Measurements from ENCODE around the gene TRAF4.
"Not testable (repeated sequence)": the region's sequence is repeated elsewhere in the genome, so short reads cannot be mapped to it uniquely, and the experiment has no call there.

TRAF4 gene

DNA sequence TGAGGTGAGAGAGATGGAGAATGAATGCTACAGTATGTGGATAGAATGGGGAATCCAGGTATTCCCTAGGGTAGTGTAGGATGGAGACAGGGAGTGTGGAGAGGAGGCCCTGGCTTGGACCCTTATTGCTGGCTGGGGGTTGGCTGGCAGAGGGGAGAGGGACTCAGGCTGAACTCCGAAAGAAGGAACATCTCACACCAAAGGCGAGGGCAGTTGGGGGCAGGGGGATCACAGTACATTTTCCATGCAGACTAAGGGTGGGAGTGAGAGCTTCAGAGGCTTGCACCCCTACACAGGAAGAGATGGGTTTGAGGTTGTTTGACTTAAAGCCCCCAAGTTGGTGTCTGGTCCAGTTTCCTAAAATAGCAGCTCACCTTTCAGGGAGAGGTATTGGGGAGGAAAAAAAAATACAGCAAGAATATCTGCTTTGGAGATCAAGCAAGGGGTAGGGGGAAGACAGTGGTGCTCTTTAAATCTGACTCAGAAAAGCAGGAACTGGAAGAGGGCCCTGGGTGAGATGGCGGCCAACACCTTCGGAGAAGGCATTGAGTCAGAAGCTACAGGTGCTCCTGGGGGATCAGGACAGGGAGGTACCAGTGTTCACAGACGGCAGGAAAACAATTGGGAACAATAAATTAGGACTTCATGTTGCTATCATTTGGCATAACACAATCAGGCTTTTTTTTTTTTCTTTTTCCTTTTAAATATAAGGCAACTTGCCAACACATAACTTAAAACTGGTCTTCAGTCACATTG is 12.4 kb downstream of the TRAF4 start:
- CTCF ChIA-PET = interaction anchor here (0.6 kb wide), 1 partner anchor 30 kb away, joined by 3 read pairs; the partner anchor contains the start of gene TLCD1
- H3K4me1 Mint-ChIP-seq = peaks cover 4% of the 10 kb centered on the region
- peak overlapping the region; percentile 42 for H3K27ac Mint-ChIP-seq
- no peak for DNase-seq
- H3K36me3 Mint-ChIP-seq = peaks cover 31% of the 10 kb centered on the region
- no peak overlapping the region for H3K4me3 Mint-ChIP-seq
- H3K9me3 Mint-ChIP-seq = no peaks in the 10 kb centered on the region
- no peaks in the 10 kb centered on the region for H3K27me3 Mint-ChIP-seq

DNA sequence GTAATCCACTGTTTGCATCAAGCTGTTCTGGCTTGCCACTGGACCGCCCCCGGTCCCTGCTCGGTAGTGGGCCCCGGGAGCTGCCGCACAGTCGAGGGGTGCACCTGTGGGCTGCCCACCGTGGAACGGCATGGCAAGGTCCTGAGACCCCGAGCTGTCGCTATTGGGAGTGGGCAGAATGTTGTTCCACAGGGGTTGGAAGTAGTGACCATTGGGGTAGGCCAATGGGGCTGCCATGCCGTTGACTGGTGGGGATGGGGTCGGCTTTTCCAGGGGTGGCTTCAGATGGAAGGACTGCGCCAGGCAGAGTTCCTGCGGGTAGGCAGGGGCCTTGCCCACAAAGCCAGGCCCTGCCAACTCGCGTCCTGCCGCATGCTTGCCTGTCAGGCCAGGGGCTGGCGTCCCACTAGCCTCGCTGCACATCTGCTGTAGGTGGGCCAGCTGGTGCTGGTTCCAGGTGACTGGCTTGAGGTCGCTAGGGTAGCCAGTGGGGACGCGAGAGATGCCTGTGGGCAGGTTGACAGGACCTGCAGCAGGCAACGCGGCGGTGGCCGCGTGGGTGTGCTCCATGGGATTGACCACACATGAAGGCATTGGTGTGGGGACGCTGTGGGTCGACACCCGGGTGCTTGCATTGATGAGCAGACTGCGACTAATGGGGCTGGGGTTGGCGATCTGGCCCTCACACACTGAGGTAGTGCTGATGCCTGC is 14.8 kb downstream of the TRAF4 start:
- Mint-ChIP-seq H3K36me3 (peaks cover 27% of the 10 kb centered on the region), H3K4me3 (no peak overlapping the region), H3K27me3 (no peaks in the 10 kb centered on the region), H3K4me1 (peaks cover 4% of the 10 kb centered on the region), H3K9me3 (no peaks in the 10 kb centered on the region), H3K27ac (no peak overlapping the region)
- DNase-seq = no peak
- CTCF ChIA-PET = no interaction called here

DNA sequence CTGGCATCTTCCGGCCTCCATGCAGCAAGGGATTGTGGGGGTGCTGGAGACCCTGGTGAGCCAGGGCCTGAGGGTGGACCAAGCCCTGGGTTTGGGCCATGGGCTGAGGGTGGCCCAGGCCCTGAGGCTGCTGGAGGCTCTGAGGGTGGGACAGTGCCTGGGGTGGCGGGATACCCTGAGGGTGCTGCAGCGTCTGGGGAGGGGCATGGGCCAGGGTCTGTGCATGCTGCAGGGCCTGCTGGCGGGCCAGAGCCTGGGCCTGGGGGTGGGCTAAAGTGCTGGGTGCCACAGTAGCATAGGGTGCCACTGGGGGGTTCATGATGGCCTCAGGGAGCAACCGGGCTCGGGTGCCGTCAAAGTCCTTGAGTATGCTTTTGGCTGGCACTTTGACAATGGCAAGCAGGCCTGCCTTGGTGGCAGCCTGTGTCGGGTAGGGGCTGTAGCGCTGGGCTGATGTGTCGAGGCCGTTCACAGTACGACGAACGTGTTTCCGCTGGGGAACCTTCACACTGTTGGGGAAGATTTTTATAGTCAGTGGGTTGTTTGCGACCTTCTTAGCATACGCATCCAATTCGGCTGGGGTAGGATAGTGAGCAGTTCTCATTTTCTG is 15.6 kb downstream of the TRAF4 start:
- CTCF ChIA-PET = interaction anchor here (6.4 kb wide), 1 partner anchor 8 kb away, joined by 58 read pairs; no protein-coding TSS in a partner anchor
- Mint-ChIP-seq H3K27me3 (no peaks in the 10 kb centered on the region), H3K4me3 (no peak overlapping the region), H3K36me3 (peaks cover 29% of the 10 kb centered on the region), H3K4me1 (peaks cover 8% of the 10 kb centered on the region), H3K9me3 (no peaks in the 10 kb centered on the region), H3K27ac (no peak overlapping the region)
- DNase-seq = no peak

DNA sequence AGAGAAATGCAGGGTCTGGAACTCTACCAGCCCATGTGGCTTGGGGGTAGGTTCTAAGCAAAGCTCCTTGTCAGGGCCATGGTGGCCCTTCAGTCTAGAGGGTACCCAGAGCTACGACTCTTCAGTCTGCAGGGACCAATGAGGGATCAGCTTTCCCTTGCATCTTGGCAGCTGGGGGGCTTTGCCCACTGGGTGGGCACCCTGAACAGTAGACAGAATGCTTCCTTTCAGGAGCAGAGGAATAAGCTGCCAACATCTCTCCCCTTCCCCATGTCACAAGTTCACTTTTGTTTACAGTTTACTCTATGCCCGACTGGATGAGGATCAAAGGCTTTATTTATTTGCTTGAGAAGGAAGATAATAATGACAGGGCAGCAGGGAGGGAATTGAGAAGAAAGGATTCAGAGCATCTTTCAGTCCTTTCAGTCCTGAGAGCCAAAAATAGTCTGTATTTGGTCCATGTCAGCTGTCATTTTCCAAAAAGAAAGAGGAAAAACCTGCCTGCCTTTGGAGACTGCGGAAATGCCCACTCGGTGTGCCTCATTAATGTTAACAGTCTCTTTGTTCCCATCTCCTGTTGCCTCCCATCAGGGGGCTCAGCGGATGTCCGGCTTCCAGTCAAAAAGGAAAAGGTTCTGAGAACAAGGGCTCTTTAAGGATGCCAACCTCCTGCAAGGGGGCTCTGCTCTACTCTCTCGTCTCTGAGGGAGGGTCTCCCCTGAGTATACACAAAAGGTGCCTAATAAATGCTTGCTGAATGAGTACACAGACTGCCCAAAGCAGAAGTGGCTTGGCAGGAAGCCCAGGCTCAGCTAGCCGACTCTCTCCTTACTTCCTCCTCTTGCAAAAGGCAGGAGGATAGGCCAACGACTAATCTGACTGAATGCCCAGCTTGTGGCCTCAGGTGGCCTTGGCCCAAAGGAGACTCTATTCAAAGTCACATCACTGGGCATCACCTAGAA is 17.1 kb downstream of the TRAF4 start:
- Mint-ChIP-seq H3K27ac (no peak overlapping the region), H3K36me3 (peaks cover 30% of the 10 kb centered on the region), H3K9me3 (no peaks in the 10 kb centered on the region), H3K4me1 (peaks cover 8% of the 10 kb centered on the region), H3K4me3 (no peak overlapping the region), H3K27me3 (no peaks in the 10 kb centered on the region)
- CTCF ChIA-PET = interaction anchor here (0.6 to 6.4 kb wide), 8 partner anchors 10 to 156 kb away, joined by 3 to 58 read pairs (median 4); partner anchors contain the start of genes FLOT2, NEK8 and TLCD1
- no peak for DNase-seq

DNA sequence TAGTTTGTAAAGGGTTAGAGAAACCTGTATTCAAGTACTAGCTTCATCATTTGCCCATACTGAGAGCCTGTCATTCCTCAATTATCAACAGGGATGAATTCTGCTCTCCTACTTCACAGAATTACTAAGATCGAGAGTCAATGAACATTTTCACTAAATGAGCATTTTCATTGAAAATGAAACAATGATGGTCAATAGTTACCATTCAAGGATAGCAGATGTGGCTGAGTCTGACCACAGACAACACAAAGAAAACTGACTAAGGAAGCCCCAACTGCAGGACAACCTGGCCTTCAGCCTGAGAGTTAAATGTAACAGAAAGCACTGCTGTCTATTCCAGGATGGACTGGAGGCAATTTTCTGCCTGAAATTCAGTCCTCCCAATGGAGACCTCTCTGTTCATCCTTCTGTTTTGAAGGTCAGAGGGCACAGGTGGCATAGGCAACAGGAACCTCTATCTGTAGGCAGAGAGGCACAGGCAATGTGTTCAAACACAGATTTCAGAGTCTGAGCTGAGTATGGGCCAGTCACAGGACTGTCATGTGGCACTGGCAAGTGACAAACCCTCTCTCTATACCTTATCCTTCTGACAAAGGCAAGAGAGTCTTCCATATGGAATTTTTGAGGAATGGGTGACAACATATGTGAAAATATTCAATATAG is 19.5 kb downstream of the TRAF4 start:
- CTCF ChIA-PET = interaction anchor here (0.6 to 6.4 kb wide), 52 partner anchors 8 to 382 kb away, joined by 3 to 58 read pairs (median 5); partner anchors contain the start of genes DHRS13, ERAL1, FAM222B and FLOT2
- Mint-ChIP-seq H3K9me3 (no peaks in the 10 kb centered on the region), H3K27ac (no peak overlapping the region), H3K4me1 (peaks cover 12% of the 10 kb centered on the region), H3K36me3 (peaks cover 23% of the 10 kb centered on the region), H3K4me3 (no peak overlapping the region), H3K27me3 (no peaks in the 10 kb centered on the region)
- no peak for DNase-seq

DNA sequence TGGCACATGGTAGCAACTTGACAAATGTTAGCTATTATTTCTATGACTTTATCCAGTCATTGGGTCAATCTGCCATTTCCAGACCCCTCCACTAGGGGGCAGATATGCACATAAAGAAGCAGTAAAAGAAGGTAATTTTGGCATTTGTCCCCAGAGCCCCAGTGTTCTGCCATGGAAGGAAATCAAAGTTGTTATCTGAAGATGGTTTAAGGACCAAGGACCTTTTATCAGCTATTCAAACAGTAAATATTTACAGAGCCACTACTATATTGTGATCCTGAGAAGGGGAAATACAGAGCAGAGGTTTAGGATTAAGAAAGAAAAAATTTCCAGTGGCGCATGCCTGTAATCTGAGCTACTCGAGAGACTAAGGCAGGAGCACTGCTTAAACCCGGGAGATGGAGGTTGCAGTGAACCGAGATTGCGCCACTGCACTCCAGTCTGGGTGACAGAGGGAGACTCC is 20.0 kb downstream of the TRAF4 start:
- H3K9me3 Mint-ChIP-seq = no peaks in the 10 kb centered on the region
- CTCF ChIA-PET = interaction anchor here (0.6 to 6.4 kb wide), 50 partner anchors 9 to 355 kb away, joined by 3 to 58 read pairs (median 5); partner anchors contain the start of genes DHRS13, ERAL1, FAM222B and FLOT2
- H3K27ac Mint-ChIP-seq = peak overlapping the region; percentile 34
- peaks cover 12% of the 10 kb centered on the region for H3K4me1 Mint-ChIP-seq
- H3K36me3 Mint-ChIP-seq = peaks cover 18% of the 10 kb centered on the region
- no peaks in the 10 kb centered on the region for H3K27me3 Mint-ChIP-seq
- peak; percentile 87 for DNase-seq
- no peak overlapping the region for H3K4me3 Mint-ChIP-seq

DNA sequence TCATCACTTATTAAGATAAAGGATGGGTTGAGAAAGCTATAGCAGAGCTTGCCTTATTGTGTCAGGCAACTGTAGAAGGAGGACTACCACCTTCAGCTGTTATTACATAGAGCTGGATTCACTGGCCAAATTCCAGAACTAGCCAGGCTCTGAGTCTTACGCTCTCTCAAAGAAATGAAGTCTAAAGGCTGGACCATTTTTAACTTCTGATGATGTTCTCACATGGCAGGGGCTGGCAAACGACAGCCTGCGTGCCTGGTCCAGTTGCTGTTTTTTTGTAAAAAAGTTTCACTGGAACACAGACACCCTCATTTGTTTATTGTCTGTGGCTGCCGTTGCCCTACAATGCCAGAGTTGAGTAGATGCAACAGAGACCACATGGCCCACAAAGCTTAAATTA is 21.2 kb downstream of the TRAF4 start:
- Mint-ChIP-seq H3K36me3 (peaks cover 12% of the 10 kb centered on the region), H3K9me3 (no peaks in the 10 kb centered on the region), H3K4me1 (peaks cover 12% of the 10 kb centered on the region), H3K27me3 (no peaks in the 10 kb centered on the region), H3K4me3 (no peak overlapping the region), H3K27ac (no peak overlapping the region)
- CTCF ChIA-PET = interaction anchor here (0.6 to 6.4 kb wide), 21 partner anchors 10 to 557 kb away, joined by 3 to 58 read pairs (median 12); partner anchors contain the start of genes DHRS13, FAM222B, FLOT2 and NEK8
- no peak for DNase-seq

DNA sequence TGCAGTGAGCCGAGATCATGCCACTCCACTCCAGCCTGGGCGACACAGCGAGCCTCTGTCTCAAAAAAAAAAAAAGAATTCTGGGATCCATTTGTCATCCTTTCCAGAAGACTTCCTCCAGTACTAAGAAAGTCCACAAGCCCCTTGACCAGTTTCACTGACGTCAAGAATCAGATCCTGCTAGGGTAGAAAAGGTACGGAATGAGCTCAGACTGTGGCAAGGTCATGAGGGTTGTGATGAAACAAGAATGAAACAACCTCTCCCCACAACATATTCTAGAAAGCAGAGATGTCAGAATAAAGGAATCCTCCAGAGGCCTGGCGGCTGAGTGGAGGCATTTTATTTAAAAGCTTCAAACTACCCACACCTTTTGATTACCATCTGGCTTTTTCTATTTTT is 29.9 kb downstream of the TRAF4 start:
- DNase-seq = no peak
- CTCF ChIA-PET = interaction anchor here (0.8 to 3.3 kb wide), 3 partner anchors 9 to 48 kb away, joined by 4 to 23 read pairs (median 4); partner anchors contain the start of gene TLCD1
- Mint-ChIP-seq H3K9me3 (no peaks in the 10 kb centered on the region), H3K27me3 (no peaks in the 10 kb centered on the region), H3K4me3 (no peak overlapping the region), H3K36me3 (peaks cover 16% of the 10 kb centered on the region), H3K27ac (no peak overlapping the region), H3K4me1 (peaks cover 20% of the 10 kb centered on the region)

DNA sequence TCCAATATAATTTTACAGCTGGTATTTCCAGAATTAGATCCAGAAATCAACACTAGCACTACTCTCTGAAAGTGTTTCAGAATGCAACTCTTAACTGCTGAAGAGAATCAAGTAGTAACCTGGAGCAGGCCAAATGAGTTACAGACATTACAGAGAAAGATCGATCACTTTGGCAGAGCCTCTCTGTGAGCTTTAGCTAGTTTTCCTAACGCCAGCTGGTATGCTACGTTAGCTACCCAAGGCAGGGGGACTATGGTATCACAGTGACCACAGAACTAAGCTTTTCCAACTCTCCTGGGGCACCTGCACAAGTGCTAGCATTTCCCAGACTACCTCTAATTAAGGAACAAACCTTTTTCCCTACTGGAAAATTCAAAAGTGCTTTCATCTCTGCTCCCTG is 30.4 kb downstream of the TRAF4 start:
- peaks cover 24% of the 10 kb centered on the region for H3K4me1 Mint-ChIP-seq
- DNase-seq = no peak
- no peak overlapping the region for H3K4me3 Mint-ChIP-seq
- CTCF ChIA-PET = interaction anchor here (1.7 to 3.3 kb wide), 2 partner anchors 10 to 13 kb away, joined by 4 to 23 read pairs; no protein-coding TSS in a partner anchor
- peaks cover 20% of the 10 kb centered on the region for H3K36me3 Mint-ChIP-seq
- H3K27me3 Mint-ChIP-seq = no peaks in the 10 kb centered on the region
- no peaks in the 10 kb centered on the region for H3K9me3 Mint-ChIP-seq
- no peak overlapping the region for H3K27ac Mint-ChIP-seq

DNA sequence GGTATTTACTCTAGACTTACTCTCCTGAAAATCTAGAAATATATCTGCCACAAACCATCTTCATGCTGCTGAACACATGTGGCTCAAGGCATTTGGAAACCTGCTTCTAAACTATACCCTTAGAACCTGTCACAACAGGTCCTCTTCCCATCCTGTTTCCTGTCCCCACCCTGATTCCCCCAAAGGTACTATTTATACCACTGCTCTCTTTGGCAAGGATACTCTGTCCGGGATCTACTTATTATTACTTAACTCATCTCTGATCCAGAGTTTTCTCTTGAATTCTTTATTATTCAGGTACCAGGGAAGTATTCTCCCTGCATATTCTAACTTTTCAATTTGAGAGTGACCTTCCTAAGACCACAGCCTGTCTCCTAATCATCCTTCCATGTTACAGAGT is 33.4 kb downstream of the TRAF4 start:
- Mint-ChIP-seq H3K36me3 (peaks cover 27% of the 10 kb centered on the region), H3K4me3 (no peak overlapping the region), H3K9me3 (no peaks in the 10 kb centered on the region), H3K4me1 (peaks cover 24% of the 10 kb centered on the region), H3K27ac (peak overlapping the region; percentile 38), H3K27me3 (no peaks in the 10 kb centered on the region)
- DNase-seq = no peak
- CTCF ChIA-PET = interaction anchor here (2.0 kb wide), 1 partner anchor 13 kb away, joined by 7 read pairs; no protein-coding TSS in a partner anchor

DNA sequence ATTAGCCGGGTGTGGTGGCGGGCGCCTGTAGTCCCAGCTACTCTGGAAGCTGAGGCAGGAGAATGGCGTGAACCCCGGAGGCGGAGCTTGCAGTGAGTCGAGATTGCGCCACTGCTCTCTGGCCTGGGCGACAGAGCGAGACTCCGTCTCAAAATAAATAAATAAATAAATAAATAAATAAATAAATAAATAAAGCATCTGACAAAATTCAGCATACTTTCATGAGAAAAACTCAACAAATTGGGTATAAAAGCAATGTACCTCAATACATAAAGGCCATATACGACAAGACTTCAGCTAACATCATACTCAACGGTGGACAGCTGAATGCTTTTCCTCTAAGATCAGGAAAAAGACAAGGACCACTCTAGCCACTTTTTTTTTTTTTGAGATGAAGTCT is 35.8 kb downstream of the TRAF4 start:
- CTCF ChIA-PET, DNase-seq, H3K27me3 Mint-ChIP-seq, H3K27ac Mint-ChIP-seq, H3K4me3 Mint-ChIP-seq, H3K9me3 Mint-ChIP-seq: not testable (repeated sequence)
- H3K4me1 Mint-ChIP-seq = peaks cover 24% of the 10 kb centered on the region
- H3K36me3 Mint-ChIP-seq = peaks cover 19% of the 10 kb centered on the region

DNA sequence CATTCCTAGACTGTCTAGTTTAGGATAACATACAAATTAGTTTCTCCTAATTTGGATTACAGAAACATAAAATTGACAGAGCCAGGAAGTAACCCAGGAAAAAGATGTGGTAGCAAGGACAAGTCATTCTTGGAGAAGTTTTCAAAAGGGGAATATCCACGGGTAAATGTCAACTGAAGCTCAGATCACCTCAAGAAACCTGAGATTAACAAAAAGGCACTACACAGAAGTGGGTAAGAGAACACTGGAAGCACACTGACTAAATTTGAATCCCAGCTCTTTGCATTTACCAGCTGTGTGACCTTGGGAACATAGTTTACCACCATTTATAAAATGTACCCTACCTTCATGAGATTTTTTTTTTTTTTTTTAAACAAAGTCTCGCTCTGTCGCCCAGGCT is 39.4 kb downstream of the TRAF4 start:
- CTCF ChIA-PET = interaction anchor here (0.7 kb wide), 1 partner anchor 19 kb away, joined by 3 read pairs; no protein-coding TSS in a partner anchor
- Mint-ChIP-seq H3K27me3 (no peaks in the 10 kb centered on the region), H3K27ac (no peak overlapping the region), H3K4me3 (no peak overlapping the region), H3K36me3 (peaks cover 17% of the 10 kb centered on the region), H3K4me1 (peaks cover 8% of the 10 kb centered on the region), H3K9me3 (no peaks in the 10 kb centered on the region)
- no peak for DNase-seq
